AG10803 (cell line): ENCODE measurements around the gene GABARAPL1.
"Not testable (repeated sequence)": the region's sequence is repeated elsewhere in the genome, so short reads cannot be mapped to it uniquely, and the experiment has no call there.

ENCODE experiments used
- DNase-seq: peaks from one replicate; pipeline ENCODE4 v3.0.0; 2010; ENCODE audit warnings: low read depth
- H3K4me3 ChIP-seq: 2 replicates; pipeline ENCODE4 v1.5.1; 2011; ENCODE audit warnings: mild to moderate bottlenecking, low read length, control low read depth
- CTCF ChIP-seq: conservative IDR thresholded peaks from 2 replicates; pipeline ENCODE4 v1.5.1; 2011; ENCODE audit warnings: mild to moderate bottlenecking, low read length, control low read depth, inconsistent platforms

The GABARAPL1 gene

GRCh38 chr12:10221846-10222245 lies 9.2 kb downstream of the GABARAPL1 start:
- H3K4me3 ChIP-seq, result no peak overlapping the region
- no peak for DNase-seq
- TF ChIP-seq CTCF, result no peak

- no peak overlapping the region for H3K4me3 ChIP-seq
- DNase-seq, result no peak
- no peak for TF ChIP-seq CTCF
Measured at GRCh38 chr12:10223208-10223607, 10.5 kb downstream of the GABARAPL1 start.

GRCh38 chr12:10225426-10225825 lies 12.7 kb downstream of the GABARAPL1 start:
- H3K4me3 ChIP-seq, DNase-seq: not testable (repeated sequence)

DNA sequence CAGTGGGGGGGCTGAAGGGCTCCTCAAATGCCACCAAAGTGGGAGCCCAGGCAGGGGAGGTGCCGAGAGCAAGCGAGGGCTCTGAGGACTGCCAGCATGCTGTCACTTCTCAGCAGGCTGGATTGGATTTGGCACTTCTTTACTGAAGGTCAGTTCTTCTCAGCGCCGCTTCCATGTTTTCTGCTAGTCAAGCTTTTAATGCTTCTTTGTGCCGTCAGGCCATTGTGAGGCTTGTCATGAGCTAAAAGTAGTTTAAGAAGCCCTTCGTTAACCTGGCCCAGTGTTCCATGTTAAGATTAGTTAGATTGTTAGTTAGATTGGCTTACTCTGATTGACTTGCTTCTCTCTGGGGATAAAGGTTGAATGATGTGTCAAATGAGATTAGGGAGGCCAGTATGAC lies 13.4 kb downstream of the GABARAPL1 start:
- no peak for TF ChIP-seq CTCF
- no peak overlapping the region for H3K4me3 ChIP-seq
- no peak for DNase-seq

DNA sequence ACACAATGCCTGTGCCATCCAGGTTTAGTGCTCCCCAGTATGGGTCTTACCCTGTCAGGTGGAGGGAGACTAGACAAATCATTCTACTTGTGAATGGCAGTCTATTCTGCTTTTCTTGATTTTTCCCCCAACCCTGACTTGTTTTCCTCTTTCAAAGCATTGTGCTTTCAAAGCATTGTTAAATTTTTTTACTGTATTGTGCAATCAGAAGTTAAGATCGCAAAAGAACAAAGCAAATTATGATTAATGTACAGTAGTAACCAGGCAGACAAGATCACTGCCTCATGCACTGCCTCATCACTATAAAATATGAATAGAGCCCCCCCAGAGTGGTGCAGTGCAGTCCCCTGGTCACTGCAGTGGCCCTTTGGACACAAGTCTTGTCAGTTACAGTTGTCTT lies 14.1 kb downstream of the GABARAPL1 start:
- no peak overlapping the region for H3K4me3 ChIP-seq
- no peak for TF ChIP-seq CTCF
- DNase-seq, result no peak

DNA sequence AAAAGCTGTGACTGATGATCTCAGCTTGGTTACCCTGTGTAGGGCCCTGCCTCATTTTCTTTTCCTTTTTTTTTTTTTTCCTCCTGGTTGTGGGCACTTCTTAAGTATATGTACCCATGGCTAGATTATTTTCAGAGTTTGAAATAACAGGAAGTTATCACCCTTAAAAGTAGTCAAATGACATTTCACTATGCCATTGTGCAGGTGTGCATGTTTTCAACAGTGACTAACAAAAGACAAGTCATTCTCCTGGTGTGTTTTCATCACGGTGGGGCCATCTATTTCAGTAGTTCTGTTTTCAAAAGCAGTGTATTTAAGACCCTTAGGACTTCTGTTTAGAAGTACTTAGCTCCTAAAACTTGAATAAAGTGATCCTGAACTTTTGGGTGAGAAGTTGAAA lies 15.0 kb downstream of the GABARAPL1 start:
- DNase-seq, result no peak
- no peak for TF ChIP-seq CTCF
- no peak overlapping the region for H3K4me3 ChIP-seq

GRCh38 chr12:10234562-10234961 lies 21.9 kb downstream of the GABARAPL1 start:
- no peak overlapping the region for H3K4me3 ChIP-seq
- DNase-seq, result no peak
- no peak for TF ChIP-seq CTCF

DNA sequence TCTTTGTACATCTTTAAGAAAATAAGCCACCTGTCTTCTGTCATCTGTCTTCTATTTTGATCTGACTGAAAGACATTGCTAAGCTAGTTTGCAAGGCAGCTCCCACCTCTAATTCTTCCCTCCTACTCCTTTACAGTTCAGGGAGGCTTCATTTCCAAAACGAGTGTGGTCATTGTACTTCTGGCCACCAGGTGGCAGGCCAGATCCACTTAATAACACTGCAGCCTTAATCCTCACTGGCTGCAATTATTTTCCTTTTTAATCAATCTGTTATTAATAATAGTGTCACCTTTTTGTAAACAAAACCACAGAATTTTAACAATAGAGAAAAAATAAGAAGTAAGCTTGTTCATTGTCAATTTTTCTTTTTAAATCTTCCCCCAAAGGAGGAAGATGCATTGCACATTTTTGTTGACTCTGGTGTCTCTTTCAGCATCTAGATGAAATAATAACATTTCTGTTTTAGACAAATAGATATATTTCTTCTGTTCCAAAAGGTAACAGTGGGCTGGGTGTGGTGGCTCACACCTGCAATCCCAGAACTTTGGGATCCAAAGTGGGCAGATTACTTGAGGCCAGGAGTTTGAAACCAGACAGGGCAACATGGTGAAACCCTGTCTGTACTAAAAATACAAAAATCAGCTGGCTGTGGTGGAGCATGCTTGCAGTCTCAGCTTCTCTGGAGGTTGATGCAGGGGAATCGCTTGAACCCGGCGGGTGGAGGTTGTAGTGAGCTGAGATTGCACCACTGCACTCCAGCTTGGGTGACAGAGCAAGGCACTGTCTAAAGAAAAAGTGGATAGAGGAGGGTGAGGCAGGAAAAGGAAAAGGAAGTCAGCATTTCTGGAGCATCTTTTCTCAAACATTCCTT lies 23.3 kb downstream of the GABARAPL1 start:
- DNase-seq, result peak; percentile 41

More for the DNA sequence above, 23.3 kb downstream of the GABARAPL1 start:
- TF ChIP-seq CTCF, result peak; percentile 92
- H3K4me3 ChIP-seq, result no peak overlapping the region
